GM12875 (cell line): ENCODE results near the gene SCG3.
"Not testable (repeated sequence)": the region's sequence is repeated elsewhere in the genome, so short reads cannot be mapped to it uniquely, and the experiment has no call there.

ENCODE experiments used
- H3K4me3 ChIP-seq: one replicate; pipeline ENCODE4 v1.5.1; 2011; ENCODE audit warnings: low read depth, low read length, control low read depth
- CTCF ChIP-seq: IDR thresholded peaks from 2 replicates; pipeline ENCODE4 v1.5.1; 2011; ENCODE audit warnings: low read depth, mild to moderate bottlenecking, control low read depth, inconsistent platforms, low read length, moderate library complexity, borderline replicate concordance; ENCODE audit not compliant: insufficient read depth

SCG3 gene

GRCh38 chr15:51652084-51652668 lies 29.1 kb upstream of the SCG3 start:
- TF ChIP-seq CTCF, result no peak
- no peak overlapping the region for H3K4me3 ChIP-seq

GRCh38 chr15:51655401-51656057 lies 25.8 kb upstream of the SCG3 start:
- not testable (repeated sequence) for H3K4me3 ChIP-seq

GRCh38 chr15:51658664-51659063 lies 22.6 kb upstream of the SCG3 start:
- no peak overlapping the region for H3K4me3 ChIP-seq
- no peak for TF ChIP-seq CTCF

- no peak overlapping the region for H3K4me3 ChIP-seq
- no peak for TF ChIP-seq CTCF
These were observed 20.2 kb upstream of the SCG3 start for GRCh38 chr15:51661072-51661471.

GRCh38 chr15:51667478-51667877 lies 13.8 kb upstream of the SCG3 start:
- no peak for TF ChIP-seq CTCF
- H3K4me3 ChIP-seq, result no peak overlapping the region

GRCh38 chr15:51668446-51668845 lies 12.9 kb upstream of the SCG3 start:
- H3K4me3 ChIP-seq, result no peak overlapping the region
- TF ChIP-seq CTCF, result no peak

- TF ChIP-seq CTCF, result no peak
- H3K4me3 ChIP-seq, result no peak overlapping the region
These were observed 11.9 kb upstream of the SCG3 start for GRCh38 chr15:51669381-51669780.
